LNCaP clone FGC (cell line): ENCODE data around the gene RDH16.
"Not testable (repeated sequence)": the region's sequence is repeated elsewhere in the genome, so short reads cannot be mapped to it uniquely, and the experiment has no call there.

ENCODE experiments used
- DNase-seq: peaks from one replicate; pipeline ENCODE4 v3.0.0-alpha.2; 2011; ENCODE audit warnings: low read depth
- H3K4me3 ChIP-seq: 2 replicates; pipeline ENCODE4 v1.5.1; 2011; ENCODE audit warnings: mild to moderate bottlenecking, low read depth, low read length, control low read depth
- CTCF ChIP-seq: IDR thresholded peaks from 2 replicates; pipeline ENCODE4 v1.5.1; 2012; ENCODE audit warnings: mild to moderate bottlenecking; ENCODE audit not compliant: control insufficient read depth, insufficient read depth; ENCODE audit errors: extremely low read depth

The RDH16 gene

GRCh38 chr12:56928262-56928661 is 29.1 kb downstream of the RDH16 start:
- DNase-seq, result no peak
- TF ChIP-seq CTCF, result no peak
- H3K4me3 ChIP-seq, result no peak overlapping the region

- TF ChIP-seq CTCF, result no peak
- DNase-seq, result no peak
- H3K4me3 ChIP-seq, result no peak overlapping the region
These were observed 30.1 kb downstream of the RDH16 start for GRCh38 chr12:56927281-56927680.

GRCh38 chr12:56922031-56922430 is 35.4 kb downstream of the RDH16 start:
- no peak overlapping the region for H3K4me3 ChIP-seq
- no peak for DNase-seq
- no peak for TF ChIP-seq CTCF

GRCh38 chr12:56921346-56921745 is 36.1 kb downstream of the RDH16 start:
- TF ChIP-seq CTCF, result no peak
- DNase-seq, result no peak
- no peak overlapping the region for H3K4me3 ChIP-seq

GRCh38 chr12:56918139-56918538 is 39.3 kb downstream of the RDH16 start:
- not testable (repeated sequence) for DNase-seq, H3K4me3 ChIP-seq

GRCh38 chr12:56916996-56917333 is 40.4 kb downstream of the RDH16 start:
- H3K4me3 ChIP-seq, result no peak overlapping the region
- no peak for TF ChIP-seq CTCF
- no peak for DNase-seq

GRCh38 chr12:56916296-56916995 is 41.0 kb downstream of the RDH16 start:
- TF ChIP-seq CTCF, result no peak
- no peak overlapping the region for H3K4me3 ChIP-seq
- no peak for DNase-seq
